AG10803 (cell line): ENCODE measurements around the gene PIGC.

Experiments
- DNase-seq: peaks from one replicate; pipeline ENCODE4 v3.0.0; 2010; ENCODE audit warnings: low read depth
- H3K4me3 ChIP-seq: 2 replicates; pipeline ENCODE4 v1.5.1; 2011; ENCODE audit warnings: mild to moderate bottlenecking, low read length, control low read depth
- CTCF ChIP-seq: conservative IDR thresholded peaks from 2 replicates; pipeline ENCODE4 v1.5.1; 2011; ENCODE audit warnings: mild to moderate bottlenecking, low read length, control low read depth, inconsistent platforms

The PIGC gene

GRCh38 chr1:172400722-172401105 lies 43.2 kb downstream of the PIGC start:
- H3K4me3 ChIP-seq = no peak overlapping the region
- no peak for TF ChIP-seq CTCF

GRCh38 chr1:172399756-172400721 lies 43.8 kb downstream of the PIGC start:
- no peak for DNase-seq
- no peak for TF ChIP-seq CTCF
- no peak overlapping the region for H3K4me3 ChIP-seq

More at GRCh38 chr1:172400722-172401105, 43.2 kb downstream of the PIGC start:
- peak; percentile 43 for DNase-seq

- peak; percentile 45 for TF ChIP-seq CTCF
- no peak overlapping the region for H3K4me3 ChIP-seq
- peak; percentile 100 for DNase-seq
Measured at GRCh38 chr1:172398970-172399755, 44.7 kb downstream of the PIGC start.

- TF ChIP-seq CTCF = no peak
- peak; percentile 51 for DNase-seq
- no peak overlapping the region for H3K4me3 ChIP-seq
Measured at GRCh38 chr1:172398193-172398592, 45.7 kb downstream of the PIGC start.

GRCh38 chr1:172397633-172398032 lies 46.2 kb downstream of the PIGC start:
- DNase-seq = no peak
- H3K4me3 ChIP-seq = no peak overlapping the region
- no peak for TF ChIP-seq CTCF

- DNase-seq = peak; percentile 47
- no peak overlapping the region for H3K4me3 ChIP-seq
- TF ChIP-seq CTCF = no peak
Measured at GRCh38 chr1:172397221-172397620, 46.6 kb downstream of the PIGC start.
